ENCODE results near the gene ATP2B1.

The ATP2B1 gene

DNA sequence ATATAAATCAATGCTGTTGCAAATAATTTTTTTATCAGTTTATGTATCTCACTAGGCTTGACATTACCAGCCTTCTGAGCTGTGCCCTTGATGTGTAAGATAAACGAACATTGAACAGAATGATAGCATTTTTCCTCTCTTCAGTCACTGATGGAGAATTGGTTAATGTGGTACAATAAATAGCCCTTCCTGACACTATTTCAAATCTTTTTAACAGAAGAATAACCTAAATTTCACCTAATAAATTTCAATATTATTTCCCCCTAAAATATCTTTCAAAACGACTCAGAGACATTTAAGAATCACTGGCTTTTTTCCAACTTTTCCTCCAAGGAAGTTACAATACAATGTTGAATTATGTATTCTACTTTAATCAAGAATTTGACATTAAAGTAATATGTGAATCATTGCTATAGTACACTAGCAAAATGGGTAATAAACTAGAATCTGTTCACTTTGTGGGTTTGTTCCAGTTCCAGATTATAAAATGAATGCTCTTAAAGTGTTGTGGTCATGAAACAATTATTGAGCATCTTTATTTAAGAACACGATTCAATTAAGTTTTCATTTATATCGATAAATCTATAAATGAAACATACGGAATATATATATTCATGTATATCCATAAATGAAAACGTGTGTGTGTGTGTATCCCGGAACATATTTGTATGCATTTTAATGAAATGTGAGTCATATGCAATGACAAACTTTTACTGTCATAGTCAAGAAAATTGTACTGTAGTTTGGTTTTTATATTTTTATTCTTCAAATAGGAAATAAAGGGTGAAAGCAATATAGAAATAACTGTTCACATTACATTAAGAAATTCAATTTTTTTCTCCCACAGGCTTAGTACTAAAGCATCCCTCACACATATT lies 2.5 kb upstream of the ATP2B1 start:
- H3K9me2 ChIP-seq (replicated peaks; ENCODE audit: low read depth, low read length), result no peaks in the 10 kb centered on the region
- H4K20me1 ChIP-seq (ENCODE audit: insufficient read depth, low read length, poor library complexity, severe bottlenecking), result peaks cover 21% of the 10 kb centered on the region
- no peak overlapping the region for H3K9ac ChIP-seq (ENCODE audit: low read depth, low read length, poor library complexity, severe bottlenecking)
- H3K4me1 ChIP-seq (ENCODE audit: insufficient read depth, low read length, poor library complexity, severe bottlenecking), result peaks cover 27% of the 10 kb centered on the region
- no peaks in the 10 kb centered on the region for H3K36me3 ChIP-seq (ENCODE audit: insufficient read depth, low read length)
- H3F3A ChIP-seq (ENCODE audit: low read depth), result no peaks in the 10 kb centered on the region
- H3K9me3 ChIP-seq (ENCODE audit: insufficient read depth, low read depth, low read length), result no peaks in the 10 kb centered on the region
- 0 out of 2 replicates have a peak overlapping the region, but pooled peaks have one; percentile 91 for H2AFZ ChIP-seq (ENCODE audit: low read length)
- H3K27me3 ChIP-seq (ENCODE audit: insufficient read depth, low read length, poor library complexity, severe bottlenecking), result no peaks in the 10 kb centered on the region
- peak overlapping the region; percentile 86 for H3K4me3 ChIP-seq (ENCODE audit: low read length, poor library complexity, severe bottlenecking)
- peaks cover 21% of the 10 kb centered on the region for H3K79me2 ChIP-seq (ENCODE audit: insufficient read depth, low read length)
- TF ChIP-seq, protein P1, sequence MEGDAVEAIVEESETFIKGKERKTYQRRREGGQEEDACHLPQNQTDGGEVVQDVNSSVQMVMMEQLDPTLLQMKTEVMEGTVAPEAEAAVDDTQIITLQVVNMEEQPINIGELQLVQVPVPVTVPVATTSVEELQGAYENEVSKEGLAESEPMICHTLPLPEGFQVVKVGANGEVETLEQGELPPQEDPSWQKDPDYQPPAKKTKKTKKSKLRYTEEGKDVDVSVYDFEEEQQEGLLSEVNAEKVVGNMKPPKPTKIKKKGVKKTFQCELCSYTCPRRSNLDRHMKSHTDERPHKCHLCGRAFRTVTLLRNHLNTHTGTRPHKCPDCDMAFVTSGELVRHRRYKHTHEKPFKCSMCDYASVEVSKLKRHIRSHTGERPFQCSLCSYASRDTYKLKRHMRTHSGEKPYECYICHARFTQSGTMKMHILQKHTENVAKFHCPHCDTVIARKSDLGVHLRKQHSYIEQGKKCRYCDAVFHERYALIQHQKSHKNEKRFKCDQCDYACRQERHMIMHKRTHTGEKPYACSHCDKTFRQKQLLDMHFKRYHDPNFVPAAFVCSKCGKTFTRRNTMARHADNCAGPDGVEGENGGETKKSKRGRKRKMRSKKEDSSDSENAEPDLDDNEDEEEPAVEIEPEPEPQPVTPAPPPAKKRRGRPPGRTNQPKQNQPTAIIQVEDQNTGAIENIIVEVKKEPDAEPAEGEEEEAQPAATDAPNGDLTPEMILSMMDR (conservative IDR thresholded peaks at IDR 0.05; ENCODE audit: low read length), result no peak
- no peak for TF ChIP-seq EZH2phosphoT487 (IDR thresholded peaks at IDR 0.05; ENCODE audit: borderline replicate concordance)
- H3K4me2 ChIP-seq (ENCODE audit: low read depth, low read length, poor library complexity, severe bottlenecking), result peak overlapping the region; percentile 87

- no peaks in the 10 kb centered on the region for H3K36me3 ChIP-seq (ENCODE audit: insufficient read depth, low read length)
- peaks cover 28% of the 10 kb centered on the region for H4K20me1 ChIP-seq (ENCODE audit: insufficient read depth, low read length, poor library complexity, severe bottlenecking)
- H3K79me2 ChIP-seq (ENCODE audit: insufficient read depth, low read length), result peaks cover 30% of the 10 kb centered on the region
- H3K9ac ChIP-seq (ENCODE audit: low read depth, low read length, poor library complexity, severe bottlenecking), result peak overlapping the region; percentile 74
- no peaks in the 10 kb centered on the region for H3K9me2 ChIP-seq (replicated peaks; ENCODE audit: low read depth, low read length)
- H3K9me3 ChIP-seq (ENCODE audit: insufficient read depth, low read depth, low read length), result no peaks in the 10 kb centered on the region
- H3K4me3 ChIP-seq (ENCODE audit: low read length, poor library complexity, severe bottlenecking), result peak overlapping the region; percentile 86
- H3K4me2 ChIP-seq (ENCODE audit: low read depth, low read length, poor library complexity, severe bottlenecking), result peak overlapping the region; percentile 87
- TF ChIP-seq, protein P1 (conservative IDR thresholded peaks at IDR 0.05; ENCODE audit: low read length), result no peak
- TF ChIP-seq EZH2phosphoT487 (IDR thresholded peaks at IDR 0.05; ENCODE audit: borderline replicate concordance), result no peak
- H3K27me3 ChIP-seq (ENCODE audit: insufficient read depth, low read length, poor library complexity, severe bottlenecking), result no peaks in the 10 kb centered on the region
- no peaks in the 10 kb centered on the region for H3F3A ChIP-seq (ENCODE audit: low read depth)
- H2AFZ ChIP-seq (ENCODE audit: low read length), result peak overlapping the region; percentile 91
- peaks cover 35% of the 10 kb centered on the region for H3K4me1 ChIP-seq (ENCODE audit: insufficient read depth, low read length, poor library complexity, severe bottlenecking)
Observed at GRCh38 chr12:89709995-89710872, 1.6 kb upstream of the ATP2B1 start.

DNA sequence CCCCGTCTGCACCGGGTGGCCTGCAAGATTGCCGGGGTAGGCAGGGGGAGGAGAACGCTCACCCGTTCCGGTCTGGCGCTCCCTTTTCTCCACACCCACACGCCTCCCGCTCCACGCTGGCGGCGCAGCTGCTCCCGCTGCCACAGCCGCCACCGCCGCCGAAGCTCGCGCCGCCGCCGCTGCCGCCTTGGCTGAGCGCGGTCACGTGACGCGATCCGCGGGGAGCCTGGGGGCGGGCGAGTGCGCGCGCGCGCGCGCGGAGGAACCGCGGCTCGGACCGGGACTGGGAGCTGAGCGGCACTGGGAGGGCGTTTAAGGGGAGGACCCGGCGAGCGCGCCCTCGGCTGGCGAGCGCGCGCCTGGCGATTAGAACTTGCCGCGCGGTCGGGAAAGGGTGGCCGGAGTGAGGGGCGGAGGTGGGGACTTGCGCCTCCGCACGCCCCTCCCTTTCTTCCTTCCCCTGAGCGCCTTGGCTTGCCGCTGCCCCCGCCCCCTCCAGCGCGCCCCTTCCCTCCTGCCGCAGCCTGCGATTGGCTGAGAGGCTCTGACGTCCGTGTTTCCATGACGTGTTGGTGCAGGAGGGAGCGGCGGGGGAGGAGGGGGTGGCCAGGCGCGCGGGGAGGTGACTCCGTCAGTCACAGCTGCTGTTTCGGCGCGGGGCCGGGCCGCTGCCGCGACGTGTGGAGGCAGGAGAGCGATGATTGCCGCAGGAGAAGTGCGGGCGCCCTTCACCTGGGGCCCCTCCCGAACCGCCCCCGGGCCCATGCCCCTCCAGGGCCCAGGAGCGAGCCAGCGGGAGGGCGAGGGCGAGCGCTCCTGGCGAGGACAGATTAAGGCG lies 738 bp upstream of the ATP2B1 start:
- TF ChIP-seq, protein P1 (conservative IDR thresholded peaks at IDR 0.05; ENCODE audit: low read length), result no peak
- Histone ChIP-seq H3K36me3 (ENCODE audit: insufficient read depth, low read length) (no peaks in the 10 kb centered on the region), H4K20me1 (ENCODE audit: insufficient read depth, low read length, poor library complexity, severe bottlenecking) (peaks cover 28% of the 10 kb centered on the region), H3K27me3 (ENCODE audit: insufficient read depth, low read length, poor library complexity, severe bottlenecking) (no peaks in the 10 kb centered on the region), H3K4me2 (ENCODE audit: low read depth, low read length, poor library complexity, severe bottlenecking) (peak overlapping the region; percentile 87), H3K9ac (ENCODE audit: low read depth, low read length, poor library complexity, severe bottlenecking) (peak overlapping the region; percentile 76), H3K79me2 (ENCODE audit: insufficient read depth, low read length) (peaks cover 38% of the 10 kb centered on the region), H2AFZ (ENCODE audit: low read length) (peak overlapping the region; percentile 94), H3F3A (ENCODE audit: low read depth) (no peaks in the 10 kb centered on the region), H3K9me3 (ENCODE audit: insufficient read depth, low read depth, low read length) (no peaks in the 10 kb centered on the region), H3K4me3 (ENCODE audit: low read length, poor library complexity, severe bottlenecking) (peak overlapping the region; percentile 86), H3K9me2 (replicated peaks; ENCODE audit: low read depth, low read length) (no peaks in the 10 kb centered on the region), H3K4me1 (ENCODE audit: insufficient read depth, low read length, poor library complexity, severe bottlenecking) (peaks cover 41% of the 10 kb centered on the region)
